COLO829 (cell line): ENCODE measurements around the gene ETV6.

Experiments
- DNase-seq: peaks from one replicate; pipeline ENCODE4 v3.0.0; 2012; ENCODE audit warnings: low spot score

The ETV6 gene

GRCh38 chr12:11805680-11806079 lies 156.2 kb downstream of the ETV6 start:
- DNase-seq = no peak

GRCh38 chr12:11807458-11807857 lies 158.0 kb downstream of the ETV6 start:
- no peak for DNase-seq

GRCh38 chr12:11808931-11809330 lies 159.5 kb downstream of the ETV6 start:
- no peak for DNase-seq

GRCh38 chr12:11810206-11810545 lies 160.7 kb downstream of the ETV6 start:
- no peak for DNase-seq

GRCh38 chr12:11811008-11811407 lies 161.5 kb downstream of the ETV6 start:
- DNase-seq = no peak

GRCh38 chr12:11812241-11812585 lies 162.7 kb downstream of the ETV6 start:
- no peak for DNase-seq

GRCh38 chr12:11812586-11813437 lies 163.3 kb downstream of the ETV6 start:
- peak; percentile 87 for DNase-seq

- DNase-seq = no peak
Measured at GRCh38 chr12:11813438-11813813, 164.0 kb downstream of the ETV6 start.

GRCh38 chr12:11814374-11814773 lies 164.9 kb downstream of the ETV6 start:
- DNase-seq = peak; percentile 45

- no peak for DNase-seq
Measured at GRCh38 chr12:11815397-11815796, 165.9 kb downstream of the ETV6 start.

- no peak for DNase-seq
Measured at GRCh38 chr12:11819643-11820042, 170.2 kb downstream of the ETV6 start.

GRCh38 chr12:11820476-11820875 lies 171.0 kb downstream of the ETV6 start:
- DNase-seq = no peak

- DNase-seq = no peak
Measured at GRCh38 chr12:11821386-11822080, 172.1 kb downstream of the ETV6 start.

- no peak for DNase-seq
Measured at GRCh38 chr12:11822081-11822834, 172.8 kb downstream of the ETV6 start.

GRCh38 chr12:11823043-11823442 lies 173.6 kb downstream of the ETV6 start:
- no peak for DNase-seq

GRCh38 chr12:11823593-11823992 lies 174.1 kb downstream of the ETV6 start:
- DNase-seq = no peak

- DNase-seq = no peak
Measured at GRCh38 chr12:11824069-11824468, 174.6 kb downstream of the ETV6 start.

- DNase-seq = no peak
Measured at GRCh38 chr12:11824736-11825135, 175.3 kb downstream of the ETV6 start.

GRCh38 chr12:11825278-11825677 lies 175.8 kb downstream of the ETV6 start:
- no peak for DNase-seq

GRCh38 chr12:11826574-11826973 lies 177.1 kb downstream of the ETV6 start:
- DNase-seq = no peak

GRCh38 chr12:11827091-11828061 lies 177.9 kb downstream of the ETV6 start:
- no peak for DNase-seq

GRCh38 chr12:11829764-11830194 lies 180.3 kb downstream of the ETV6 start:
- no peak for DNase-seq
